K562 (cell line): Measurements from ENCODE around the gene NEU3. TPM values are rescaled to one million over a fixed set of nuclear protein-coding genes. Genes with fewer than 3 reads are reported as not detected.
A peak's percentile ranks its signal among the peaks of the same experiment; 100 is the strongest.

Experiments used
- ATF1 ChIP-seq, 2 experiments: fragments of 450-650 bp in 1 of 2; IDR thresholded peaks; 2 replicates each; pipeline ENCODE4 v1.6.1; 2016; ENCODE audit warnings: missing compliant biosample characterization in 1 of 2, missing genetic modification characterization in 1 of 2
- CEBPB ChIP-seq: fragments of 450-650 bp; IDR thresholded peaks from 2 replicates; pipeline ENCODE4 v1.6.1; 2016; ENCODE audit warnings: missing genetic modification characterization, missing compliant biosample characterization
- EWSR1 ChIP-seq: fragments of 450-650 bp; IDR thresholded peaks from 2 replicates; pipeline ENCODE4 v1.6.1; 2018; ENCODE audit warnings: borderline replicate concordance, mild to moderate bottlenecking, low read depth, moderate library complexity; ENCODE audit not compliant: partially characterized antibody
- HCFC1 ChIP-seq: IDR thresholded peaks from 2 replicates; pipeline ENCODE4 v1.6.1; 2012; ENCODE audit warnings: low read depth, low read length, improper control_type of control experiment
- HLTF ChIP-seq: fragments of 450-650 bp; IDR thresholded peaks from 2 replicates; pipeline ENCODE4 v1.6.1; 2016
- HMG20A ChIP-seq: fragments of 450-650 bp; formaldehyde crosslinking; conservative IDR thresholded peaks from 2 replicates; pipeline ENCODE4 v1.4.0; 2020; ENCODE audit warnings: mild to moderate bottlenecking, mixed read lengths
- JUND ChIP-seq, 2 experiments: IDR thresholded peaks; 2 replicates in 1 of 2; 3 replicates in 1 of 2; pipeline ENCODE4 v1.6.1; 2011; ENCODE audit warnings: borderline replicate concordance in 2 of 2, low read depth in 2 of 2, low read length in 2 of 2, improper control_type of control experiment in 1 of 2, missing biosample characterization in 1 of 2, missing genetic modification characterization in 1 of 2, missing genetic modification reagents in 1 of 2
- KDM5B ChIP-seq: fragments of 200-600 bp; sonication (generic); IDR thresholded peaks from 2 replicates; pipeline ENCODE4 v1.6.1; 2012; ENCODE audit warnings: low read depth, mild to moderate bottlenecking, moderate library complexity, low read length, control low read depth, inconsistent platforms; ENCODE audit not compliant: insufficient replicate concordance
- KLF6 ChIP-seq: fragments of 250-450 bp; sonication (Bioruptor Pico); IDR thresholded peaks from 2 replicates; pipeline ENCODE4 v1.4.0; 2020; ENCODE audit warnings: mild to moderate bottlenecking, moderate library complexity, borderline replicate concordance
- NBN ChIP-seq: fragments of 450-650 bp; IDR thresholded peaks from 2 replicates; pipeline ENCODE4 v1.6.1; 2016; ENCODE audit warnings: low read depth, mild to moderate bottlenecking
- NR2C2 ChIP-seq, 2 experiments: fragments of 200-800 bp in 1 of 2; sonication (Bioruptor generic) in 1 of 2; sonication (generic) in 1 of 2; formaldehyde crosslinking in 1 of 2; IDR thresholded peaks; 2 replicates each; pipeline versions ENCODE4 v1.6.1 to v1.8.0; 2016 to 2022; ENCODE audit warnings: mild to moderate bottlenecking in 1 of 2, missing compliant biosample characterization in 1 of 2, missing genetic modification characterization in 1 of 2, missing genetic modification reagents in 1 of 2
- PHF8 ChIP-seq: fragments of 200-600 bp; sonication (generic); IDR thresholded peaks from 2 replicates; pipeline ENCODE4 v1.6.1; 2012; ENCODE audit warnings: mixed run types, mild to moderate bottlenecking, inconsistent platforms, low read length, moderate library complexity, borderline replicate concordance
- SIN3A ChIP-seq, 2 experiments: fragments of 150-350 bp in 1 of 2; IDR thresholded peaks; 2 replicates each; pipeline ENCODE4 v1.6.1; 2011 to 2016; ENCODE audit warnings: borderline replicate concordance in 2 of 2, low read depth in 2 of 2, low read length in 2 of 2, mild to moderate bottlenecking in 2 of 2, moderate library complexity in 2 of 2; ENCODE audit not compliant: control insufficient read depth in 1 of 2
- SMARCC2 ChIP-seq: fragments of 450-650 bp; IDR thresholded peaks from 2 replicates; pipeline ENCODE4 v1.6.1; 2017; ENCODE audit warnings: antibody characterized with exemption, moderate library complexity, mild to moderate bottlenecking, low read depth
- SREBF1 ChIP-seq: fragments of 150-350 bp; IDR thresholded peaks from 2 replicates; pipeline ENCODE4 v1.6.1; 2014; ENCODE audit warnings: antibody characterized with exemption, low read depth, low read length, borderline replicate concordance
- TBL1XR1 ChIP-seq, 2 experiments: IDR thresholded peaks; 2 replicates each; pipeline ENCODE4 v1.6.1; 2012; ENCODE audit warnings: improper control_type of control experiment in 2 of 2, low read length in 2 of 2, mild to moderate bottlenecking in 1 of 2
- ZNF347 ChIP-seq: fragments of 450-650 bp; formaldehyde crosslinking; IDR thresholded peaks from 2 replicates; pipeline ENCODE4 v1.4.0; 2020; ENCODE audit warnings: low read depth, mild to moderate bottlenecking, moderate library complexity
- ZNF589 ChIP-seq: fragments of 200-800 bp; sonication (Bioruptor generic); IDR thresholded peaks from 2 replicates; pipeline ENCODE4 v1.6.1; 2016; ENCODE audit warnings: low read depth, missing genetic modification characterization, missing compliant biosample characterization
- ZNF764 ChIP-seq: fragments of 250-450 bp; sonication (Bioruptor Pico); IDR thresholded peaks from 2 replicates; pipeline ENCODE4 v1.4.0; 2020; ENCODE audit warnings: low read depth, mild to moderate bottlenecking, moderate library complexity
- polyA plus RNA-seq, 8 experiments: library from polyadenylated mRNA; depleted of rRNA in 4 of 8; stranded (reverse) in 5 of 8; unstranded in 3 of 8; fragments of >200 nt; fragmentation: Nextera tagmentation in 2 of 8; fragmentation: Illumina TruSeq in 1 of 8; extraction: Ambion mirVana in 2 of 8; extraction: Trizol in 1 of 8; gene quantifications; 2 replicates each; pipeline versions ENCODE4 v1.2.1 to v1.2.3, GENCODE V29; 2011 to 2014; ENCODE audit warnings: inconsistent platforms in 1 of 8, missing spikeins in 1 of 8
- total RNA-seq, 7 experiments: library from RNA; depleted of rRNA in 6 of 7; stranded (reverse); fragments of >200 nt in 6 of 7; fragmentation: Illumina TruSeq in 2 of 7; extraction: Trizol in 2 of 7; gene quantifications; 2 replicates each; pipeline versions ENCODE4 v1.2.1 to v1.2.3, GENCODE V29; 2011 to 2021; ENCODE audit warnings: low replicate concordance in 1 of 7
- TF ChIP-seq, protein P1 (sequence below): sonication (generic); formaldehyde crosslinking; IDR thresholded peaks from 2 replicates; pipeline ENCODE4 v1.8.1; 2023; ENCODE audit warnings: mild to moderate bottlenecking, missing genetic modification reagents
- TF ChIP-seq, protein P2 (sequence below): IDR thresholded peaks from 3 replicates; pipeline ENCODE4 v1.6.1; 2011; ENCODE audit warnings: borderline replicate concordance, mild to moderate bottlenecking, moderate library complexity; ENCODE audit not compliant: insufficient read length; ENCODE audit errors: extremely low read depth

NEU3 gene
- total and polyA plus RNA-seq, 9 of the 15 experiments (the other 6 are each of a cell fraction or from before 2014, with no cell fraction given): 6.2 to 41.3 (median 31.1) TPM

DNA sequence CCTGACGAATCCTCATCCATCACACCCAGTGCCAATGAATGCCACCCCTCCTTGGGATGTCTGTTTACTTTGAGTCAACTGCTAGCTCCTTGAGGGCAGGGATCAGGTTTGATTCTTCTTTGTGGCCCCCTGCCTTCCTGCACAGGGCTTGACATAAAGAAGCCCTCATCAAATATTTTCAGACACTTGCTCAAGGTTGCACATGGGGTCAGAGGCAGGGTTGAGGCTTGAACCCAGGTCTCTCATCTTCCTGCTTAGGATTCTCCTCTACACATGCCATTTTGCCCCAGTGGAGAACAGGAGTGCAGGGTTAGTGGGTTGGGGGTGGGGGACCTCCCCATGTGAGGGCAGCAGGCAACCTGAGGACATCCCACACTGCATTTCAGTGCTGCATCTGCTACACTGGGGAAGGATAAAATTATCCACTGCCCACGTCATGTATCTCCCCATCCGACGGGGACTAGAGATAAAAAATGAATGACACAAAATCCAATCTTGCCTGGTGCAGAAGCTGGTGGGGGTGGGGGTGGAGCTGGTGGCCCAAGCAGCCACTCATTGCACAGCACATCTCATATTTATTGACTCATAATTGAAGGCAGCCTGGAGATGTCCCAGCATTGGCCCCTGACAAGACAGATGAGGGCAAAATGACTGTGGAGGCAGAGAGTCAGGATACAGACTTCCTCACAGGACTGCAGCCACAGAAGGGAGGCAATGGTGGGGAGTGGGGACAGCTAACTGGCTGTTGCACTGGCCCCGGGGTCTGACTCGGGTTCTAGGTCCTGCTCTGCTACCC, 41.3 kb downstream of the NEU3 start (continued):
- TF ChIP-seq, protein P1, sequence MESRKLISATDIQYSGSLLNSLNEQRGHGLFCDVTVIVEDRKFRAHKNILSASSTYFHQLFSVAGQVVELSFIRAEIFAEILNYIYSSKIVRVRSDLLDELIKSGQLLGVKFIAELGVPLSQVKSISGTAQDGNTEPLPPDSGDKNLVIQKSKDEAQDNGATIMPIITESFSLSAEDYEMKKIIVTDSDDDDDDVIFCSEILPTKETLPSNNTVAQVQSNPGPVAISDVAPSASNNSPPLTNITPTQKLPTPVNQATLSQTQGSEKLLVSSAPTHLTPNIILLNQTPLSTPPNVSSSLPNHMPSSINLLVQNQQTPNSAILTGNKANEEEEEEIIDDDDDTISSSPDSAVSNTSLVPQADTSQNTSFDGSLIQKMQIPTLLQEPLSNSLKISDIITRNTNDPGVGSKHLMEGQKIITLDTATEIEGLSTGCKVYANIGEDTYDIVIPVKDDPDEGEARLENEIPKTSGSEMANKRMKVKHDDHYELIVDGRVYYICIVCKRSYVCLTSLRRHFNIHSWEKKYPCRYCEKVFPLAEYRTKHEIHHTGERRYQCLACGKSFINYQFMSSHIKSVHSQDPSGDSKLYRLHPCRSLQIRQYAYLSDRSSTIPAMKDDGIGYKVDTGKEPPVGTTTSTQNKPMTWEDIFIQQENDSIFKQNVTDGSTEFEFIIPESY: no peak
- no peak for TF ChIP-seq HCFC1
- TF ChIP-seq HMG20A (CRISPR knock-in tag): no peak
- TF ChIP-seq NBN: no peak
- 0 out of 2 replicates have a peak, but pooled peaks have one; percentile 33 for TF ChIP-seq ZNF589 (CRISPR knock-in tag)
- TF ChIP-seq SIN3A (IDR thresholded peaks at IDR 0.05; ENCODE audit: borderline replicate concordance in 2 of 2, control insufficient read depth in 1 of 2, low read depth in 2 of 2, low read length in 2 of 2): no peak
- no peak for TF ChIP-seq EWSR1
- TF ChIP-seq SMARCC2: no peak
- TF ChIP-seq, protein P2, sequence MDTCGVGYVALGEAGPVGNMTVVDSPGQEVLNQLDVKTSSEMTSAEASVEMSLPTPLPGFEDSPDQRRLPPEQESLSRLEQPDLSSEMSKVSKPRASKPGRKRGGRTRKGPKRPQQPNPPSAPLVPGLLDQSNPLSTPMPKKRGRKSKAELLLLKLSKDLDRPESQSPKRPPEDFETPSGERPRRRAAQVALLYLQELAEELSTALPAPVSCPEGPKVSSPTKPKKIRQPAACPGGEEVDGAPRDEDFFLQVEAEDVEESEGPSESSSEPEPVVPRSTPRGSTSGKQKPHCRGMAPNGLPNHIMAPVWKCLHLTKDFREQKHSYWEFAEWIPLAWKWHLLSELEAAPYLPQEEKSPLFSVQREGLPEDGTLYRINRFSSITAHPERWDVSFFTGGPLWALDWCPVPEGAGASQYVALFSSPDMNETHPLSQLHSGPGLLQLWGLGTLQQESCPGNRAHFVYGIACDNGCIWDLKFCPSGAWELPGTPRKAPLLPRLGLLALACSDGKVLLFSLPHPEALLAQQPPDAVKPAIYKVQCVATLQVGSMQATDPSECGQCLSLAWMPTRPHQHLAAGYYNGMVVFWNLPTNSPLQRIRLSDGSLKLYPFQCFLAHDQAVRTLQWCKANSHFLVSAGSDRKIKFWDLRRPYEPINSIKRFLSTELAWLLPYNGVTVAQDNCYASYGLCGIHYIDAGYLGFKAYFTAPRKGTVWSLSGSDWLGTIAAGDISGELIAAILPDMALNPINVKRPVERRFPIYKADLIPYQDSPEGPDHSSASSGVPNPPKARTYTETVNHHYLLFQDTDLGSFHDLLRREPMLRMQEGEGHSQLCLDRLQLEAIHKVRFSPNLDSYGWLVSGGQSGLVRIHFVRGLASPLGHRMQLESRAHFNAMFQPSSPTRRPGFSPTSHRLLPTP: no peak
- TF ChIP-seq ZNF347: no peak
- no peak for TF ChIP-seq CEBPB (tag)
- no peak for TF ChIP-seq ATF1 (CRISPR knock-in tag; IDR thresholded peaks at IDR 0.05)
- peak; percentile 83 for TF ChIP-seq ATF1 (tag; IDR thresholded peaks at IDR 0.05)
- no peak for TF ChIP-seq ZNF764
- no peak for TF ChIP-seq SREBF1
- TF ChIP-seq TBL1XR1 (IDR thresholded peaks at IDR 0.05; ENCODE audit: low read length in 2 of 2): 0 out of 4 replicates have a peak, but pooled peaks of 1 of the 2 experiments have one; percentile 34
- TF ChIP-seq KLF6 (CRISPR knock-in tag): no peak
- no peak for TF ChIP-seq NR2C2 (CRISPR knock-in tag; IDR thresholded peaks at IDR 0.05)
- no peak for TF ChIP-seq NR2C2 (tag; IDR thresholded peaks at IDR 0.05)
- TF ChIP-seq KDM5B: no peak
- TF ChIP-seq PHF8: no peak
- no peak for TF ChIP-seq HLTF
- peak; percentile 58; the same call in 1 of the 2 replicates for TF ChIP-seq JUND (IDR thresholded peaks at IDR 0.05; ENCODE audit: borderline replicate concordance, low read depth, low read length)
- no peak; the same call in 2 of the 3 replicates for TF ChIP-seq JUND (tag; IDR thresholded peaks at IDR 0.05; ENCODE audit: borderline replicate concordance, low read depth, low read length)
